Measurements from ENCODE around the gene BZW1.

DNA sequence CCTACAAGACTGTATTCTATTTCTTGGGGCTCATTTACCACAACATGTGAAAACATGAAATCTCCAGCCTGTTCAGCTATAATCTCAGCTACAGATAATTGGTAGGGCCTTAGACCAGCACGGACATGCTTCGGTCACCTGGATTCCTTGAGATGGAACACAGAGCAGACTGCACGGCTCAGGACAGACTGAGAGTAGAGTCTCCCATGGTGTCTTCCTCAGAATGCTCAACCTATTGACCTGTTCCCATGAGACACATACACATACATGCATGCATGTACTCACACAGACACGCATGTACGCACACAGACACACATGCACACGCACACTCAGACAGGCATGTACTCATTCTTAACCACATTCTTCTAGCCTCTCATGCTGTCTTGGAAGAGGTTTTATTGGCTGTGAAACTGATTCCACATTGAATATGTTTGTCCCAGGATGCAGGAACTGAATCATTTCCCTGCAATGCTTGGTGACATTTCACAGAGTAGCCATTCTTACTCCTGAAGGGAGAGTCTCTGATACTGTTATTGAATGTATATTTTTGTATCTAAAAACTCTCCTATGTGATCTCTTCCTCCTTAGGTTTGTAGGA, 23.5 kb upstream of the BZW1 start:
- TF ChIP-seq SP1 (IDR thresholded peaks at IDR 0.05) (no peak), FOXA1 (IDR thresholded peaks at IDR 0.05) (no peak), TARDBP (IDR thresholded peaks at IDR 0.05) (no peak), FOXK2 (IDR thresholded peaks at IDR 0.05) (no peak)
